Measurements from ENCODE around the gene CERS5. TPM values are rescaled to one million over a fixed set of nuclear protein-coding genes. Genes with fewer than 3 reads are reported as not detected.

CERS5 gene
- total and polyA plus RNA-seq, 10 of the 15 experiments (the other 5 are each of a cell fraction or from before 2014, with no cell fraction given), result 6.8 to 50.1 (median 31.8) TPM

DNA sequence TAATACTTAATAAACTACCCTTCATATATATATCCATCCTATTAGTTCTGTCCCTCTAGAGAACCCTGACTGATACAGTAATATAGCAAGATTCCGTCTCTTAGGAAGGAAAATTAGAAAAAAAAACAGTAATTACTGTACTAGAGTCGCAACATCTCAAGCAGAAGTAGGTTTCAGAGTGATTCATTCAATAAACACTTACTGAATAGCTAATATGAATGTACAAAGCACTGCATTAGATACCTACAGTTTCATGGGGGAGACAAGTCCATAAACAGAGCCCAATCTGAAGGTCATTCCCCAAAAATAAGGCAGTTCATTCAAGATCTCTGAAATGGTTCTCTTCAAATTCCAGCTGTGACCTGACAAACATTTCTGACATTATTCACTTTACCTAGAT, 9.9 kb downstream of the CERS5 start (continued):
- TF ChIP-seq SREBF2 (IDR thresholded peaks at IDR 0.05; ENCODE audit: low read length), result no peak
- TF ChIP-seq STAT3 (IDR thresholded peaks at IDR 0.05; ENCODE audit: low read depth, low read length), result no peak

DNA sequence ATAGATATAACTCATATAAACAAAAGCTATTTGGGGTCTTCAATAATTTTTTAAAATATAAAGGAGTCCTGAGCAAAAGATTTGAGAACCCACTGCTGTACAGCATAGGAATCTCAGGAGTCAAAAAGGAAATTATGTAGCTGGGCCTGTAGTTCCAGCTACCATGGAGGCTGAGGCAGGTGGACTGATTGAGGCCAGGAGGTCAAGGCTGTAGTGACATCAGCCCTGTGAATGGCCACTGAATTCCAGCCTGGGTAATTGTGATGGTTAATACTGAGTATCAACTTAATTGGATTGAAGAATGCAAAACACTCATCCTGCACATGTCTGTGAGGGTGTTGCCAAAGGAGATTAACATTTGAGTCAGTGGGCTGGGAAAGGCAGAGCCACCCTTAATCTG, 10.5 kb downstream of the CERS5 start:
- Histone ChIP-seq H3K9me3 (replicated peaks; ENCODE audit: control insufficient read depth, insufficient read depth, low read length) (no peaks in the 10 kb centered on the region), H3K27me3 (replicated peaks in 1 of 2; ENCODE audit: control insufficient read depth in 2 of 2, insufficient read depth in 2 of 2, low read length in 1 of 2) (no peaks in the 10 kb centered on the region), H3K4me1 (ENCODE audit: control insufficient read depth, insufficient read depth, low read length) (no peaks in the 10 kb centered on the region), H3K4me2 (ENCODE audit: control insufficient read depth, insufficient read depth) (no peak overlapping the region), H3K36me3 (ENCODE audit: control insufficient read depth in 2 of 2, insufficient read depth in 2 of 2, low read length in 1 of 2) (no peaks in the 10 kb centered on the region; a peak in 2 of 4 replicates), H3K27ac (ENCODE audit: control insufficient read depth, insufficient read depth) (no peak overlapping the region), H3K79me2 (ENCODE audit: control insufficient read depth, insufficient read depth, low read length) (peaks cover 12% of the 10 kb centered on the region), H2AFZ (ENCODE audit: control insufficient read depth, low read depth, low read length) (no peak overlapping the region), H4K20me1 (ENCODE audit: control insufficient read depth, insufficient read depth) (no peaks in the 10 kb centered on the region), H3K4me3 (no peak overlapping the region), H3K9ac (ENCODE audit: control insufficient read depth, insufficient read depth, low read length) (no peak overlapping the region)
- ATAC-seq (no peak), DNase-seq (ENCODE audit: low read depth, low spot score) (no peak), FAIRE-seq (no peak)
- no TSS peak for BruUV-seq (replicated peaks)
- ChIA-PET RAD21 (ENCODE audit: unreplicated experiment) (interaction anchor here (2.5 kb wide), 1 partner anchor 19 kb away, joined by 8 read pairs; no protein-coding TSS in a partner anchor), CTCF (interaction anchor here (0.5 to 1.9 kb wide), 6 partner anchors 10 to 45 kb away, joined by 3 to 14 read pairs (median 4); partner anchors contain the start of genes CERS5 and COX14), SMC1A (ENCODE audit: uncharacterized antibody, unreplicated experiment) (interaction anchor here (0.5 to 3.2 kb wide), 4 partner anchors 10 to 45 kb away, joined by 3 to 12 read pairs (median 4); partner anchors contain the start of gene COX14), POLR2A (interaction anchor here (0.6 to 0.7 kb wide), 2 partner anchors 98 to 999 kb away, joined by 3 to 6 read pairs; no protein-coding TSS in a partner anchor)
- intact Hi-C loops (cut with micrococcal nuclease; ENCODE audit: unreplicated experiment), result no loop called here
- TF ChIP-seq IKZF2 (IDR thresholded peaks at IDR 0.05), result no peak
- no peak for TF ChIP-seq MTA3 (IDR thresholded peaks at IDR 0.05; ENCODE audit: borderline replicate concordance, low read length)
- TF ChIP-seq, protein P1, sequence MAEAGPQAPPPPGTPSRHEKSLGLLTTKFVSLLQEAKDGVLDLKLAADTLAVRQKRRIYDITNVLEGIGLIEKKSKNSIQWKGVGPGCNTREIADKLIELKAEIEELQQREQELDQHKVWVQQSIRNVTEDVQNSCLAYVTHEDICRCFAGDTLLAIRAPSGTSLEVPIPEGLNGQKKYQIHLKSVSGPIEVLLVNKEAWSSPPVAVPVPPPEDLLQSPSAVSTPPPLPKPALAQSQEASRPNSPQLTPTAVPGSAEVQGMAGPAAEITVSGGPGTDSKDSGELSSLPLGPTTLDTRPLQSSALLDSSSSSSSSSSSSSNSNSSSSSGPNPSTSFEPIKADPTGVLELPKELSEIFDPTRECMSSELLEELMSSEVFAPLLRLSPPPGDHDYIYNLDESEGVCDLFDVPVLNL (IDR thresholded peaks at IDR 0.05; ENCODE audit: low read depth, low read length), result no peak
- TF ChIP-seq BRCA1 (IDR thresholded peaks at IDR 0.05; ENCODE audit: low read depth, low read length), result no peak
- TF ChIP-seq, protein P2, sequence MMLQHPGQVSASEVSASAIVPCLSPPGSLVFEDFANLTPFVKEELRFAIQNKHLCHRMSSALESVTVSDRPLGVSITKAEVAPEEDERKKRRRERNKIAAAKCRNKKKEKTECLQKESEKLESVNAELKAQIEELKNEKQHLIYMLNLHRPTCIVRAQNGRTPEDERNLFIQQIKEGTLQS (IDR thresholded peaks at IDR 0.05; ENCODE audit: borderline replicate concordance, extremely low read depth, low read depth, low read length), result no peak
- TF ChIP-seq, protein P3, sequence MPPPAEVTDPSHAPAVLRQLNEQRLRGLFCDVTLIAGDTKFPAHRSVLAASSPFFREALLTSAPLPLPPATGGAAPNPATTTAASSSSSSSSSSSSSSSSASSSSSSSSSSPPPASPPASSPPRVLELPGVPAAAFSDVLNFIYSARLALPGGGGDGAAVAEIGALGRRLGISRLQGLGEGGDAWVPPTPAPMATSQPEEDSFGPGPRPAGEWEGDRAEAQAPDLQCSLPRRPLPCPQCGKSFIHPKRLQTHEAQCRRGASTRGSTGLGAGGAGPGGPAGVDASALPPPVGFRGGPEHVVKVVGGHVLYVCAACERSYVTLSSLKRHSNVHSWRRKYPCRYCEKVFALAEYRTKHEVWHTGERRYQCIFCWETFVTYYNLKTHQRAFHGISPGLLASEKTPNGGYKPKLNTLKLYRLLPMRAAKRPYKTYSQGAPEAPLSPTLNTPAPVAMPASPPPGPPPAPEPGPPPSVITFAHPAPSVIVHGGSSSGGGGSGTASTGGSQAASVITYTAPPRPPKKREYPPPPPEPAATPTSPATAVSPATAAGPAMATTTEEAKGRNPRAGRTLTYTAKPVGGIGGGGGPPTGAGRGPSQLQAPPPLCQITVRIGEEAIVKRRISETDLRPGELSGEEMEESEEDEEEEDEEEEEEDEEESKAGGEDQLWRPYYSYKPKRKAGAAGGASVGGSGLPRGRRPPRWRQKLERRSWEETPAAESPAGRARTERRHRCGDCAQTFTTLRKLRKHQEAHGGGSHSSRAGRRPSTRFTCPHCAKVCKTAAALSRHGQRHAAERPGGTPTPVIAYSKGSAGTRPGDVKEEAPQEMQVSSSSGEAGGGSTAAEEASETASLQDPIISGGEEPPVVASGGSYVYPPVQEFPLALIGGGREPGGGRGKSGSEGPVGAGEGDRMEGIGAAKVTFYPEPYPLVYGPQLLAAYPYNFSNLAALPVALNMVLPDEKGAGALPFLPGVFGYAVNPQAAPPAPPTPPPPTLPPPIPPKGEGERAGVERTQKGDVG (CRISPR knock-in tag; IDR thresholded peaks at IDR 0.05), result no peak
- TF ChIP-seq RFX5 (IDR thresholded peaks at IDR 0.05; ENCODE audit: low read depth, low read length), result no peak
- TF ChIP-seq, protein P4, sequence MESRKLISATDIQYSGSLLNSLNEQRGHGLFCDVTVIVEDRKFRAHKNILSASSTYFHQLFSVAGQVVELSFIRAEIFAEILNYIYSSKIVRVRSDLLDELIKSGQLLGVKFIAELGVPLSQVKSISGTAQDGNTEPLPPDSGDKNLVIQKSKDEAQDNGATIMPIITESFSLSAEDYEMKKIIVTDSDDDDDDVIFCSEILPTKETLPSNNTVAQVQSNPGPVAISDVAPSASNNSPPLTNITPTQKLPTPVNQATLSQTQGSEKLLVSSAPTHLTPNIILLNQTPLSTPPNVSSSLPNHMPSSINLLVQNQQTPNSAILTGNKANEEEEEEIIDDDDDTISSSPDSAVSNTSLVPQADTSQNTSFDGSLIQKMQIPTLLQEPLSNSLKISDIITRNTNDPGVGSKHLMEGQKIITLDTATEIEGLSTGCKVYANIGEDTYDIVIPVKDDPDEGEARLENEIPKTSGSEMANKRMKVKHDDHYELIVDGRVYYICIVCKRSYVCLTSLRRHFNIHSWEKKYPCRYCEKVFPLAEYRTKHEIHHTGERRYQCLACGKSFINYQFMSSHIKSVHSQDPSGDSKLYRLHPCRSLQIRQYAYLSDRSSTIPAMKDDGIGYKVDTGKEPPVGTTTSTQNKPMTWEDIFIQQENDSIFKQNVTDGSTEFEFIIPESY (IDR thresholded peaks at IDR 0.05), result no peak
- no peak for TF ChIP-seq CHD2 (IDR thresholded peaks at IDR 0.05; ENCODE audit: borderline replicate concordance, low read depth, low read length)
- TF ChIP-seq CREB1 (IDR thresholded peaks at IDR 0.05; ENCODE audit: low read depth), result no peak
- TF ChIP-seq ZSCAN29 (IDR thresholded peaks at IDR 0.05), result no peak
- TF ChIP-seq TARDBP (IDR thresholded peaks at IDR 0.05; ENCODE audit: borderline replicate concordance), result no peak
- no peak for TF ChIP-seq PML (IDR thresholded peaks at IDR 0.05; ENCODE audit: low read length)
- TF ChIP-seq YBX1 (IDR thresholded peaks at IDR 0.05), result no peak
- TF ChIP-seq ZBED1 (IDR thresholded peaks at IDR 0.05; ENCODE audit: borderline replicate concordance), result no peak
- TF ChIP-seq POLR2AphosphoS2 (IDR thresholded peaks at IDR 0.05; ENCODE audit: low read depth, low read length), result no peak
- in situ Hi-C loops (cut with MboI), result no loop called here
